HepG2 (cell line): ENCODE results near the gene SAPCD1. TPM values are rescaled to one million over a fixed set of nuclear protein-coding genes. Genes with fewer than 3 reads are reported as not detected.

Experiments used
- ATF4 ChIP-seq, 2 experiments: fragments of 450-650 bp in 1 of 2; sonication (generic) in 1 of 2; formaldehyde crosslinking; IDR thresholded peaks; 2 replicates each; pipeline versions ENCODE4 v1.5.0 to v1.8.0; 2020 to 2022; ENCODE audit warnings: mild to moderate bottlenecking in 1 of 2, missing genetic modification reagents in 1 of 2
- MAX ChIP-seq: IDR thresholded peaks from 2 replicates; pipeline ENCODE4 v1.6.1; 2012; ENCODE audit warnings: inconsistent platforms
- MEF2D ChIP-seq: sonication (generic); formaldehyde crosslinking; IDR thresholded peaks from 2 replicates; pipeline ENCODE4 v1.5.1; 2020; ENCODE audit warnings: mild to moderate bottlenecking, missing genetic modification reagents
- NFE2L1 ChIP-seq: sonication (generic); formaldehyde crosslinking; IDR thresholded peaks from 2 replicates; pipeline ENCODE4 v1.4.0; 2020; ENCODE audit warnings: missing genetic modification reagents, mild to moderate bottlenecking, borderline replicate concordance
- PHF20 ChIP-seq: sonication (generic); formaldehyde crosslinking; IDR thresholded peaks from 2 replicates; pipeline ENCODE4 v1.5.0; 2020; ENCODE audit warnings: mild to moderate bottlenecking, missing genetic modification reagents
- PHF21A ChIP-seq: sonication (generic); formaldehyde crosslinking; IDR thresholded peaks from 2 replicates; pipeline ENCODE4 v1.5.0; 2020; ENCODE audit warnings: mild to moderate bottlenecking, missing genetic modification reagents
- POLR2A ChIP-seq, 2 experiments: IDR thresholded peaks; 2 replicates each; pipeline ENCODE4 v1.6.1; 2011; ENCODE audit warnings: low read depth in 2 of 2, low read length in 2 of 2, mild to moderate bottlenecking in 1 of 2, moderate library complexity in 1 of 2; ENCODE audit not compliant: insufficient read depth in 1 of 2
- REPIN1 ChIP-seq: sonication (generic); formaldehyde crosslinking; IDR thresholded peaks from 2 replicates; pipeline ENCODE4 v1.8.0; 2022; ENCODE audit warnings: missing genetic modification reagents, low read depth, mild to moderate bottlenecking, borderline replicate concordance
- RFXANK ChIP-seq: IDR thresholded peaks from 2 replicates; pipeline ENCODE4 v1.6.1; 2016
- SKIL ChIP-seq: sonication (generic); formaldehyde crosslinking; IDR thresholded peaks from 2 replicates; pipeline ENCODE4 v1.8.0; 2022; ENCODE audit warnings: missing genetic modification reagents, mild to moderate bottlenecking, moderate library complexity, borderline replicate concordance
- SMAD1 ChIP-seq: sonication (generic); formaldehyde crosslinking; IDR thresholded peaks from 2 replicates; pipeline ENCODE4 v1.4.0; 2020; ENCODE audit warnings: missing genetic modification reagents, low read depth, mild to moderate bottlenecking, borderline replicate concordance
- ZBTB26 ChIP-seq: IDR thresholded peaks from 2 replicates; pipeline ENCODE4 v1.6.1; 2016; ENCODE audit warnings: missing compliant biosample characterization, missing genetic modification reagents, borderline replicate concordance
- ZC3H13 ChIP-seq: sonication (generic); formaldehyde crosslinking; IDR thresholded peaks from 2 replicates; pipeline ENCODE4 v1.8.1; 2023; ENCODE audit warnings: mild to moderate bottlenecking, missing genetic modification reagents, moderate library complexity
- ZFAT ChIP-seq: sonication (generic); formaldehyde crosslinking; conservative IDR thresholded peaks from 2 replicates; pipeline ENCODE4 v1.8.1; 2023; ENCODE audit warnings: missing genetic modification reagents, inconsistent platforms
- ZGPAT ChIP-seq: IDR thresholded peaks from 2 replicates; pipeline ENCODE4 v1.6.1; 2016; ENCODE audit warnings: mild to moderate bottlenecking
- ZHX2 ChIP-seq, 2 experiments: sonication (generic) in 1 of 2; formaldehyde crosslinking in 1 of 2; IDR thresholded peaks; 2 replicates each; pipeline versions ENCODE4 v1.6.1 to v1.9.0; 2014 to 2022; ENCODE audit warnings: antibody characterized with exemption in 1 of 2, borderline replicate concordance in 1 of 2, inconsistent platforms in 1 of 2, low read depth in 1 of 2, missing genetic modification reagents in 1 of 2
- ZNF841 ChIP-seq: sonication (generic); formaldehyde crosslinking; IDR thresholded peaks from 2 replicates; pipeline ENCODE4 v1.8.1; 2023; ENCODE audit warnings: missing genetic modification reagents, borderline replicate concordance
- polyA plus RNA-seq, 8 experiments: library from polyadenylated mRNA; depleted of rRNA in 3 of 8; stranded (reverse) in 7 of 8; unstranded in 1 of 8; fragments of >200 nt; fragmentation: Illumina TruSeq in 4 of 8; extraction: Trizol in 4 of 8; gene quantifications; 2 replicates each; pipeline versions ENCODE4 v1.2.1 to v1.2.3, GENCODE V29; 2011 to 2016; ENCODE audit warnings: low read depth in 4 of 8, missing spikeins in 1 of 8, mixed read lengths in 1 of 8; ENCODE audit not compliant: insufficient read depth in 1 of 8
- total RNA-seq, 5 experiments: library from RNA; depleted of rRNA; stranded (reverse); fragments of >200 nt; fragmentation: Illumina TruSeq; extraction: Trizol; gene quantifications; 2 replicates each; pipeline ENCODE4 v1.2.3, GENCODE V29; 2016; ENCODE audit warnings: low read depth in 1 of 5

SAPCD1 gene
- total and polyA plus RNA-seq, 2 of the 13 experiments (the other 11 are each of a cell fraction or from before 2014, with no cell fraction given) = 2.5 to 3.9 TPM

- TF ChIP-seq ZHX2 (IDR thresholded peaks at IDR 0.05; ENCODE audit: low read depth) = no peak
- no peak for TF ChIP-seq ZHX2 (CRISPR knock-in tag; IDR thresholded peaks at IDR 0.05; ENCODE audit: borderline replicate concordance)
- peak in 1 of 2 experiments; percentile 38; a peak in 1 of 4 replicates for TF ChIP-seq POLR2A (IDR thresholded peaks at IDR 0.05; ENCODE audit: insufficient read depth in 1 of 2, low read depth in 2 of 2, low read length in 2 of 2)
- TF ChIP-seq MAX = no peak
- no peak for TF ChIP-seq RFXANK (CRISPR knock-in tag)
- 0 out of 2 replicates have a peak, but pooled peaks have one; percentile 26 for TF ChIP-seq ZC3H13 (CRISPR knock-in tag)
- no peak for TF ChIP-seq ZFAT (CRISPR knock-in tag)
- TF ChIP-seq NFE2L1 (CRISPR knock-in tag) = no peak
- TF ChIP-seq PHF21A = no peak
- no peak for TF ChIP-seq ZNF841 (CRISPR knock-in tag)
- TF ChIP-seq ZGPAT (CRISPR knock-in tag) = no peak
- 0 out of 2 replicates have a peak, but pooled peaks have one; percentile 23 for TF ChIP-seq SKIL (CRISPR knock-in tag)
- TF ChIP-seq REPIN1 (CRISPR knock-in tag) = 0 out of 2 replicates have a peak, but pooled peaks have one; percentile 18
- no peak for TF ChIP-seq PHF20 (CRISPR knock-in tag)
- peak in 1 of 2 experiments; percentile 40; a peak in 1 of 4 replicates for TF ChIP-seq ATF4 (CRISPR knock-in tag; IDR thresholded peaks at IDR 0.05)
- 0 out of 2 replicates have a peak, but pooled peaks have one; percentile 29 for TF ChIP-seq ZBTB26
- 0 out of 2 replicates have a peak, but pooled peaks have one; percentile 10 for TF ChIP-seq MEF2D (CRISPR knock-in tag)
- TF ChIP-seq SMAD1 (CRISPR knock-in tag) = no peak
These were observed 31.9 kb downstream of the SAPCD1 start (continued) for GRCh38 chr6:31794294-31794865.
